ENCODE measurements around the gene JAM2. TPM values are rescaled to one million over a fixed set of nuclear protein-coding genes. Genes with fewer than 3 reads are reported as not detected.

The JAM2 gene
- total and polyA plus RNA-seq, 10 donors, result 0.80 to 2.9 (median 1.8) TPM

DNA sequence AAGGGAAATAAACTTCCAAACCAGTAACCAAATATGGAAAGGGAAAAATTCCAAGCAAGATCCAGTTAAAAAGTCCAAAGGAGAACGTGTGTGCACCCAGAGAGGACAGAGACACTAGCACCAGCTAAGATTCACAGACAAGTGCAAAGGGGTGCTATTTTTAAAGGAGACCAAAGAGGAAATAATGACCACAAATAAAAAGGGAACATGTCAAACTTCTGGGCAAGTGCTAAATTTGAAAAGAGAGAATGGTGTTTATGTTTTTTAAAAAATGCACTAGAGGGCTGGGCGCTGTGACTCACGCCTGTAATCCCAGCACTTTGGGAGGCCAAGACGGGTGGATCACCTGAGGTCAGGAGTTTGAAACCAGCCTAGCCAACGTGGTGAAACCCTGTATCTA lies 8.6 kb downstream of the JAM2 start:
- 25 to 53% (median 40%) methylated on average over 5 of the region's 5 CpGs for WGBS, 5 donors
- Histone ChIP-seq H3K9me3 (no peaks in the 10 kb centered on the region), H3K4me3 (no peak overlapping the region), H3K27me3 (replicated peaks in 1 of 7) (no peaks in the 10 kb centered on the region), H3K36me3 (no peaks in the 10 kb centered on the region), H3K27ac (no peak overlapping the region), H3K4me1 (peaks cover 0 to 17% (median 0%) of the 10 kb centered on the region in 6 donors)
- intact Hi-C loops (cut with DNase I; ENCODE audit: low total_unique reads), result no loop called here
- no peak for DNase-seq
- TF ChIP-seq POLR2AphosphoS5 (IDR thresholded peaks at IDR 0.05) (no peak), POLR2A (IDR thresholded peaks at IDR 0.05) (no peak)
- TF ChIP-seq, protein P1, sequence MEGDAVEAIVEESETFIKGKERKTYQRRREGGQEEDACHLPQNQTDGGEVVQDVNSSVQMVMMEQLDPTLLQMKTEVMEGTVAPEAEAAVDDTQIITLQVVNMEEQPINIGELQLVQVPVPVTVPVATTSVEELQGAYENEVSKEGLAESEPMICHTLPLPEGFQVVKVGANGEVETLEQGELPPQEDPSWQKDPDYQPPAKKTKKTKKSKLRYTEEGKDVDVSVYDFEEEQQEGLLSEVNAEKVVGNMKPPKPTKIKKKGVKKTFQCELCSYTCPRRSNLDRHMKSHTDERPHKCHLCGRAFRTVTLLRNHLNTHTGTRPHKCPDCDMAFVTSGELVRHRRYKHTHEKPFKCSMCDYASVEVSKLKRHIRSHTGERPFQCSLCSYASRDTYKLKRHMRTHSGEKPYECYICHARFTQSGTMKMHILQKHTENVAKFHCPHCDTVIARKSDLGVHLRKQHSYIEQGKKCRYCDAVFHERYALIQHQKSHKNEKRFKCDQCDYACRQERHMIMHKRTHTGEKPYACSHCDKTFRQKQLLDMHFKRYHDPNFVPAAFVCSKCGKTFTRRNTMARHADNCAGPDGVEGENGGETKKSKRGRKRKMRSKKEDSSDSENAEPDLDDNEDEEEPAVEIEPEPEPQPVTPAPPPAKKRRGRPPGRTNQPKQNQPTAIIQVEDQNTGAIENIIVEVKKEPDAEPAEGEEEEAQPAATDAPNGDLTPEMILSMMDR (IDR thresholded peaks at IDR 0.05 in 8 of 11, conservative IDR thresholded peaks at IDR 0.05 in 3 of 11), result no peak

DNA sequence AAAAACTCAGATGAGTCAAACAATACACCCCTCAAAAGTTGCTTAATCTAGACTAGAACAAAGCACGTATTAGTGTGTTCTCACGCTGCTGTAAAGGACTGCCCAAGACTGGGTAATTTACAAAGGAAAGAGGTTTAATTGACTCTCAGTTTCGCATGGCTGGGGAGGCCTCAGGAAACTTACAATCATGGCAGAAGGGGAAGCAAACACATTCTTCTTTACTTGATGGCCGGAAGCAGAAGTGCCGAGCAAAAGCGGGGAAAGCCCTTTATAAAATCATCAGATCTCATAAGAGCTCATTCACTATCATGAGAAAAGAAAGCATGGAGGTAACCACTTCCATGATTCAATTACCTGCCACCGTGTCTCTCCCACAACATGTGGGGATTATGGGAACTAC lies 10.1 kb downstream of the JAM2 start:
- no peak for DNase-seq
- Histone ChIP-seq H3K4me3 (no peak overlapping the region), H3K4me1 (peaks cover 0 to 17% (median 0%) of the 10 kb centered on the region in 6 donors), H3K27me3 (replicated peaks in 1 of 7) (no peaks in the 10 kb centered on the region), H3K27ac (no peak overlapping the region), H3K9me3 (no peaks in the 10 kb centered on the region), H3K36me3 (no peaks in the 10 kb centered on the region)
- WGBS, 5 donors, result 59 to 84% (median 64%) methylated on average over 7 of the region's 7 CpGs
- intact Hi-C loops (cut with DNase I; ENCODE audit: low total_unique reads), result no loop called here
- TF ChIP-seq POLR2A (IDR thresholded peaks at IDR 0.05) (no peak), POLR2AphosphoS5 (IDR thresholded peaks at IDR 0.05) (no peak)

DNA sequence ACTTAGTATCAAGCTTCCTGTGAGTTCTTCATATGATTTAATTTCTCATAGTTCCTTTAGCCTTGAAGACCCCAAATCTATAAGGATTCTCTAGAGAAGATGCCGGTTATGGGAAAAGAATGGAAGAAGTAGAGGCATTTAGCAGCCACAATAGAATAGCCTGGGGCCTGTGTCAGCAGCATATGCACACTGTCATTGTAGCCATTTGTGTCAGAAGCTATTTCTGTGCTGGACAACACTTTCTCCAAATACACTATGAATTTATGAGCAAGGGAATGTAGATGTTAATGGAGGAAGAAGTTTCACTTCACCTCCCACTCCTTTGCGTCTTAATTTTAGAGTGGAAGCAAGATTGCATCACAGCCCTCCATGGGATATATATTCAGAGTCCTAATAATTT lies 17.4 kb downstream of the JAM2 start:
- Histone ChIP-seq H3K4me3 (no peak overlapping the region), H3K9me3 (peaks cover 0 to 6% (median 0%) of the 10 kb centered on the region in 8 donors), H3K27me3 (replicated peaks in 1 of 7) (no peaks in the 10 kb centered on the region), H3K4me1 (no peaks in the 10 kb centered on the region), H3K36me3 (no peaks in the 10 kb centered on the region), H3K27ac (no peak overlapping the region)
- intact Hi-C loops (cut with DNase I; ENCODE audit: low total_unique reads), result no loop called here
- TF ChIP-seq, protein P1 (IDR thresholded peaks at IDR 0.05 in 8 of 11, conservative IDR thresholded peaks at IDR 0.05 in 3 of 11), result no peak
- TF ChIP-seq POLR2AphosphoS5 (IDR thresholded peaks at IDR 0.05), result no peak
- TF ChIP-seq POLR2A (IDR thresholded peaks at IDR 0.05), result no peak
- 82 to 94% (median 91%) methylated on average over 2 of the region's 2 CpGs for WGBS, 5 donors
- no peak for DNase-seq

DNA sequence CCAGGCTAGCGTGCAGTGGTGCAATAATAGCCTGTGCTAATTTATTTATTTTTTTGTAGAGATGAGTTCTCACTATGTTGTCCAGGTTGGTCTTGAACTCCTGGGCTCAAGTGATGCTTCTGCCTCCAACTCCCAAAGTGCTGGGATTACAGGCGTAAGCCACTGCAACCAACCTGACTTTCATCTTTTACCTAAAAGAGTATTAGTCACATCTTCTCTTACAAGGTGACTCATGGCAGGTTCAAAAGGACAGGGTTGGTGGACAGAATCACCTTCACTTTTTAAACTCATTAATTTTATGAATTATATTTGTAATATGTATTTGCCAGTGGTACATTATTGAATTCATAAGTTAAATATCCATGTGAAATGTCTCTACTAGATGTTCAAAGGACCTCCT lies 18.1 kb downstream of the JAM2 start:
- Histone ChIP-seq H3K9me3 (peaks cover 0 to 6% (median 0%) of the 10 kb centered on the region in 8 donors), H3K4me1 (no peaks in the 10 kb centered on the region), H3K27me3 (replicated peaks in 1 of 7) (no peaks in the 10 kb centered on the region), H3K4me3 (no peak overlapping the region), H3K36me3 (no peaks in the 10 kb centered on the region), H3K27ac (no peak overlapping the region)
- TF ChIP-seq POLR2A (IDR thresholded peaks at IDR 0.05) (no peak), POLR2AphosphoS5 (IDR thresholded peaks at IDR 0.05) (no peak)
- TF ChIP-seq, protein P1 (IDR thresholded peaks at IDR 0.05 in 8 of 11, conservative IDR thresholded peaks at IDR 0.05 in 3 of 11), result no peak
- intact Hi-C loops (cut with DNase I; ENCODE audit: low total_unique reads), result no loop called here
- DNase-seq, result no peak
- WGBS, 5 donors, result 82 to 97% (median 94%) methylated on average over 2 of the region's 2 CpGs

Measured in spleen (tissue), 11 donors.